Measurements from ENCODE around the gene AMH.

The AMH gene

GRCh38 chr19:2237051-2237868, 11.9 kb upstream of the AMH start:
- WGBS: 45% methylated on average over 43 of the region's 43 CpGs
- Histone ChIP-seq H3K27ac (ENCODE audit: low read depth, low read length) (peak overlapping the region; percentile 95), H3K36me3 (ENCODE audit: insufficient read depth, low read length) (peaks cover 37% of the 10 kb centered on the region), H3K4me1 (ENCODE audit: insufficient read depth, low read length) (peaks cover 33% of the 10 kb centered on the region), H3K27me3 (ENCODE audit: insufficient read depth, low read length) (no peaks in the 10 kb centered on the region), H3K9me3 (ENCODE audit: insufficient read depth, low read depth, low read length) (no peaks in the 10 kb centered on the region), H3K4me3 (ENCODE audit: low read length) (peak overlapping the region; percentile 77), H3K9ac (ENCODE audit: low read depth, low read length) (peak overlapping the region; percentile 93)

GRCh38 chr19:2237869-2238153, 11.3 kb upstream of the AMH start:
- Histone ChIP-seq H3K9ac (ENCODE audit: low read depth, low read length) (no peak overlapping the region), H3K36me3 (ENCODE audit: insufficient read depth, low read length) (peaks cover 42% of the 10 kb centered on the region), H3K4me1 (ENCODE audit: insufficient read depth, low read length) (peaks cover 33% of the 10 kb centered on the region), H3K9me3 (ENCODE audit: insufficient read depth, low read depth, low read length) (no peaks in the 10 kb centered on the region), H3K27me3 (ENCODE audit: insufficient read depth, low read length) (no peaks in the 10 kb centered on the region), H3K4me3 (ENCODE audit: low read length) (peak overlapping the region; percentile 77), H3K27ac (ENCODE audit: low read depth, low read length) (no peak overlapping the region)
- 87% methylated on average over 6 of the region's 6 CpGs for WGBS

GRCh38 chr19:2239173-2239572, 9.9 kb upstream of the AMH start:
- H3K4me1 ChIP-seq (ENCODE audit: insufficient read depth, low read length): peaks cover 33% of the 10 kb centered on the region
- H3K27ac ChIP-seq (ENCODE audit: low read depth, low read length): no peak overlapping the region
- peak overlapping the region; percentile 77 for H3K4me3 ChIP-seq (ENCODE audit: low read length)
- WGBS: 65% methylated on average over 10 of the region's 10 CpGs
- peaks cover 44% of the 10 kb centered on the region for H3K36me3 ChIP-seq (ENCODE audit: insufficient read depth, low read length)
- peak overlapping the region; percentile 61; the same call in 1 of the 2 replicates for H3K9ac ChIP-seq (ENCODE audit: low read depth, low read length)
- no peaks in the 10 kb centered on the region for H3K27me3 ChIP-seq (ENCODE audit: insufficient read depth, low read length)
- no peaks in the 10 kb centered on the region for H3K9me3 ChIP-seq (ENCODE audit: insufficient read depth, low read depth, low read length)

GRCh38 chr19:2239771-2240770, 9.1 kb upstream of the AMH start:
- H3K9me3 ChIP-seq (ENCODE audit: insufficient read depth, low read depth, low read length): no peaks in the 10 kb centered on the region
- 41% methylated on average over 34 of the region's 34 CpGs for WGBS
- peaks cover 49% of the 10 kb centered on the region for H3K36me3 ChIP-seq (ENCODE audit: insufficient read depth, low read length)
- H3K27ac ChIP-seq (ENCODE audit: low read depth, low read length): peak overlapping the region; percentile 45; the same call in 1 of the 2 replicates
- peak overlapping the region; percentile 77 for H3K4me3 ChIP-seq (ENCODE audit: low read length)
- no peaks in the 10 kb centered on the region for H3K27me3 ChIP-seq (ENCODE audit: insufficient read depth, low read length)
- H3K9ac ChIP-seq (ENCODE audit: low read depth, low read length): peak overlapping the region; percentile 61
- H3K4me1 ChIP-seq (ENCODE audit: insufficient read depth, low read length): peaks cover 33% of the 10 kb centered on the region

GRCh38 chr19:2240881-2241760, 8.0 kb upstream of the AMH start:
- Histone ChIP-seq H3K9ac (ENCODE audit: low read depth, low read length) (peak overlapping the region; percentile 34; the same call in 1 of the 2 replicates), H3K36me3 (ENCODE audit: insufficient read depth, low read length) (peaks cover 60% of the 10 kb centered on the region), H3K27ac (ENCODE audit: low read depth, low read length) (0 out of 2 replicates have a peak overlapping the region, but pooled peaks have one; percentile 2), H3K27me3 (ENCODE audit: insufficient read depth, low read length) (no peaks in the 10 kb centered on the region), H3K9me3 (ENCODE audit: insufficient read depth, low read depth, low read length) (no peaks in the 10 kb centered on the region), H3K4me1 (ENCODE audit: insufficient read depth, low read length) (peaks cover 33% of the 10 kb centered on the region), H3K4me3 (ENCODE audit: low read length) (0 out of 2 replicates have a peak overlapping the region, but pooled peaks have one; percentile 77)
- WGBS: 91% methylated on average over 41 of the region's 41 CpGs

- Histone ChIP-seq H3K9ac (ENCODE audit: low read depth, low read length) (peak overlapping the region; percentile 33; the same call in 1 of the 2 replicates), H3K4me1 (ENCODE audit: insufficient read depth, low read length) (peaks cover 33% of the 10 kb centered on the region), H3K9me3 (ENCODE audit: insufficient read depth, low read depth, low read length) (no peaks in the 10 kb centered on the region), H3K36me3 (ENCODE audit: insufficient read depth, low read length) (peaks cover 70% of the 10 kb centered on the region), H3K4me3 (ENCODE audit: low read length) (no peak overlapping the region), H3K27ac (ENCODE audit: low read depth, low read length) (no peak overlapping the region), H3K27me3 (ENCODE audit: insufficient read depth, low read length) (no peaks in the 10 kb centered on the region)
- WGBS: 95% methylated on average over 12 of the region's 12 CpGs
Measured at GRCh38 chr19:2242092-2242537, 7.0 kb upstream of the AMH start.

GRCh38 chr19:2242816-2243215, 6.3 kb upstream of the AMH start:
- Histone ChIP-seq H3K36me3 (ENCODE audit: insufficient read depth, low read length) (peaks cover 76% of the 10 kb centered on the region), H3K4me1 (ENCODE audit: insufficient read depth, low read length) (peaks cover 29% of the 10 kb centered on the region), H3K9ac (ENCODE audit: low read depth, low read length) (0 out of 2 replicates have a peak overlapping the region, but pooled peaks have one; percentile 33), H3K9me3 (ENCODE audit: insufficient read depth, low read depth, low read length) (no peaks in the 10 kb centered on the region), H3K27me3 (ENCODE audit: insufficient read depth, low read length) (no peaks in the 10 kb centered on the region), H3K27ac (ENCODE audit: low read depth, low read length) (no peak overlapping the region), H3K4me3 (ENCODE audit: low read length) (no peak overlapping the region)
- 93% methylated on average over 8 of the region's 8 CpGs for WGBS

- Histone ChIP-seq H3K9ac (ENCODE audit: low read depth, low read length) (no peak overlapping the region), H3K27ac (ENCODE audit: low read depth, low read length) (no peak overlapping the region), H3K4me1 (ENCODE audit: insufficient read depth, low read length) (peaks cover 22% of the 10 kb centered on the region), H3K36me3 (ENCODE audit: insufficient read depth, low read length) (peaks cover 73% of the 10 kb centered on the region), H3K4me3 (ENCODE audit: low read length) (no peak overlapping the region), H3K9me3 (ENCODE audit: insufficient read depth, low read depth, low read length) (no peaks in the 10 kb centered on the region), H3K27me3 (ENCODE audit: insufficient read depth, low read length) (no peaks in the 10 kb centered on the region)
- 91% methylated on average over 32 of the region's 32 CpGs for WGBS
Measured at GRCh38 chr19:2243274-2244124, 5.6 kb upstream of the AMH start.

GRCh38 chr19:2244125-2244411, 5.1 kb upstream of the AMH start:
- no peaks in the 10 kb centered on the region for H3K9me3 ChIP-seq (ENCODE audit: insufficient read depth, low read depth, low read length)
- H3K4me1 ChIP-seq (ENCODE audit: insufficient read depth, low read length): peaks cover 18% of the 10 kb centered on the region
- 92% methylated on average over 12 of the region's 12 CpGs for WGBS
- H3K4me3 ChIP-seq (ENCODE audit: low read length): no peak overlapping the region
- no peak overlapping the region for H3K27ac ChIP-seq (ENCODE audit: low read depth, low read length)
- H3K9ac ChIP-seq (ENCODE audit: low read depth, low read length): no peak overlapping the region
- H3K36me3 ChIP-seq (ENCODE audit: insufficient read depth, low read length): peaks cover 73% of the 10 kb centered on the region
- no peaks in the 10 kb centered on the region for H3K27me3 ChIP-seq (ENCODE audit: insufficient read depth, low read length)

GRCh38 chr19:2244486-2244885, 4.6 kb upstream of the AMH start:
- peaks cover 73% of the 10 kb centered on the region for H3K36me3 ChIP-seq (ENCODE audit: insufficient read depth, low read length)
- H3K27me3 ChIP-seq (ENCODE audit: insufficient read depth, low read length): no peaks in the 10 kb centered on the region
- H3K9ac ChIP-seq (ENCODE audit: low read depth, low read length): no peak overlapping the region
- H3K9me3 ChIP-seq (ENCODE audit: insufficient read depth, low read depth, low read length): no peaks in the 10 kb centered on the region
- no peak overlapping the region for H3K4me3 ChIP-seq (ENCODE audit: low read length)
- no peak overlapping the region for H3K27ac ChIP-seq (ENCODE audit: low read depth, low read length)
- WGBS: 96% methylated on average over 21 of the region's 21 CpGs
- peaks cover 15% of the 10 kb centered on the region for H3K4me1 ChIP-seq (ENCODE audit: insufficient read depth, low read length)
